Activated CD4-positive, CD25-positive, alpha-beta regulatory T cell treated with anti-CD3 and anti-CD28 coated beads, Interleukin-2, amount 50 U/mL, for 16 hours (primary cell): Measurements from ENCODE around the gene S100A3.
A peak's percentile ranks its signal among the peaks of the same experiment; 100 is the strongest.

Source experiments
- DNase-seq: peaks from one replicate; pipeline ENCODE4 v3.0.0-alpha.2; 2020; ENCODE audit warnings: low read depth, low spot score

S100A3 gene

DNA sequence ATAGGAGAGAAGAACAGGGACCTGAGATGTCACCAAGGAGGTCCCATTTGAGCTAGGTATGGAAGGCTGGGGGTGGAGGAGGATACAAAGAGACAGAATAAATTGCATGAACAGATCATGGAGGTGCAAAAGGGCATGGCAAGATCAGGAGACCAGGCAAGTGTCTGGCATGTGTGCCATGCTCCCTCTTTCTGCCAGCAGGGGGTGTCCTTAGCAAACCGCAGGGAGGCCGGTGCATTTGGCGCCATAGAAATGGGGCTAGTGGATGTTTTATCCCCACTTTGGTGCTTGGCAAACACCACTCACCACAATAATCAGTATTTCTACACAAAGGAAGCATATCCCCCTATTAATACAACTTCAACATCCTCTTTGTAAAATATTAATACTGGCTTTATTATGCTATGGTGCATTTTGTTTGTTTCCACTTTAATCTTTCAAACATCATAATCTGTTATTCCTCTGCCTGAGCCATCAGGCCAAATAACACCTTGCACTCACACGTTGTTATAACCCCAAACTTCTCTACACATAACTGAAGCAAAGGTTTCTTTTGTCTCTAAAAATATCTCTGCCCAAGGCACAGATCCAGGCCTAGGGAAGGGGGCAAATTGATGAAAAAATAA, 39.2 kb downstream of the S100A3 start:
- DNase-seq = peak; percentile 26

DNA sequence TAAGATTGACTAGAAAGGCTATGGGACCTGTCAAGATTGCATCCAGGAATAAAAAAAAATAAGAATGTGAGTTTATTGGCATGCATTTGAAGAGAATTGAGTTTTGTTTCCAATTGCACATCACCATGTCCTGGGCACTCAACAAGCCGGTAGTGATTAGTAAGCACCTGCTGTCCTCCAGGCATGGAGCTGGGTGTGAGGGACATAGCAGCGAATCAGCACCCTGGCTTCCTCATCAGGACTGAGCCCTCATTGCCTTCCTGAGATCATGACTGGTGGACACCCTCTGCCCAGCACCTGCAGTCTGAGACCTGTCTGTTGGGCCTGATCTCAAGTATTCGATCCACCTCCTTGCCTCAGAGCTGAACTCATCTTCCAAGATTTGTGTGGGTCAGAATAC, 40.0 kb downstream of the S100A3 start:
- no peak for DNase-seq

- no peak for DNase-seq
Measured at GRCh38 chr1:153507926-153508583, 41.0 kb downstream of the S100A3 start.

DNA sequence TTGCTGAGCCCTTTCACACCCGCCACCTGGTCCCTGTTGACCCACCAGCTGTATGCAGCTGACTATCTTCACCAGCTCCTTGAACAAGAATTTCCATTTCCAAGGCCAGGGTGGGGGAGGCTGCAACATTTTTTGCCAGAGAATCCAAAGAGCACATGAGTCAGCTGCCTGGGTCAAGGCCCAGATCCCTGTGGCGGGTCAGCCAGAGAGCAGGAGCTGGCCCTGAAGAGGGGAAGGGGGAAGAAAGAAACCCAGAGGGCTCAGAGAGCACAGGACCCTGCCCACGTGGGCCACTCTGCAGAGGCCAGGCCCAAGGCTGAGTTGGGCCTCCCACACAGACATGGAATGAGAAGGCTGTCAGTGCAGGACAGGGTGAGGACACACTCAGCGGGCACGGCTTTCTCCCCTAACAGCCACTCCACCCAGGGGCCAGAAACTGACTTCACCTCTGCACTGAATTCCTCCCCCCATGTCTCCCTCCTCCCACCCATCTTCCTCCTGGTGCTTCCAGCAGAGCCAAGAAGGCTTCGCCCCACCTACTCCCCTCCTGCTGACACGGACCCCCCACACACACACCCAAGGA, 42.1 kb downstream of the S100A3 start:
- DNase-seq = no peak

GRCh38 chr1:153506386-153506785, 42.7 kb downstream of the S100A3 start:
- DNase-seq = no peak

DNA sequence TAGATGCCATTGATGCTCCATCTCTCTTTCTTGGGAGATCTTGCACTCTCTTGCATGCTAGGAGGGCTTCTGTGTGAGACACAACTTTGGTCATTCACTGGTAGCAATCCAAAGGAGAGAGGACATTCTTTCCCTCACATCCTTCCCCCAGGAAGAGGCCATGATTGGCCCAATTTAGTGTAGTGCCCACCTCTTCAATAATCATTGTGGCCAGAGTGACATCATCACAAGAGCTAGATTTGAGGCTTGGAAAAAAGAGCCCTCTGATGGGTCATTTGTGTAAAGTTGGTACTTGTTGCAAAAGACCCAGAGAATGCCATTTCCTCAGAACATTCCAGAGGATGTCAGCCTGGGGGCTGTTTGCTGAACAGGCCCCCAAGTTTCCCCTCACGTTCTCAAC, 43.5 kb downstream of the S100A3 start:
- no peak for DNase-seq

DNA sequence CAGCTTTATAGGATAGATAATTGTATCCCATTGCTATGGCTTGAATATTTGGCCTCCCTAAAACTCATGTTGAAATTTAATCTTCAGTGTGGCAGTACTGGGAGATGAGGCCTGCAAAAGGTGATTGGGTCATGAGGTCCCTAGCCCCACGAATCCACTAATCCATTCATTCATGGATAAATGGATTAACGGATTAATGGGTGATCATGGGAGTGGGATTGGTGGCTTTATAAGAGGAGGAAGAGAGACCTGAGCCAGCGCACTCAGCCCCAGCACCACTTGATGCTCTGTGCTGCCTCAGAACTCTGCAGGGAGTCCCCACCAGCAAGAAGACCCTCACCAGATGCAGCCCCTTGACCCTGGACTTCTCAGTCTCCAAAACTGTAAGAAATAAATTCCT, 45.3 kb downstream of the S100A3 start:
- DNase-seq = no peak

DNA sequence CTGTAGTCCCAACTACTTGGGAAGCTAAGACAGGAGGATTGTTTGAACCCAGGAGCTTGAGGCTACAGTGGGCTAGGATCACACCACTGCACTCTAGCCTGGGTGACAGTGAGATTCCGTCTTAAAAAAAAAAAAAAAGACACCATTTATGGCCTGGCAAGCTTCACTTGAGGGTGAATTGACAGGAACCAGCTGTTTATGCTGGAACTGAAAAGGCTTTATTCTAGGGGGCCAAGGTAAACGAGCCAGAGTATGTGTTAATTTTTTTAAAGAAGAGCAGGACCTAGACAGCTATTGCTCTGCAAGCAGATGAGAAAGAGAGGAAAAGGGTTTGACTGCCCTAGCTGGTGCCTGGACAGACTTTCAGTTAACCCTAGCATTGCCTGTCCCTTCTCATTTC, 50.3 kb downstream of the S100A3 start:
- no peak for DNase-seq
